Esophagus squamous epithelium (tissue), 5 donors: ENCODE results near the gene STAT5B. TPM values are rescaled to one million over a fixed set of nuclear protein-coding genes. Genes with fewer than 3 reads are reported as not detected.

Experiments
- DNase-seq: peaks from one replicate; lab custom pipeline; 2025; lab: John Stamatoyannopoulos, UW
- H3K27ac ChIP-seq, 4 donors: fragments of 200-600 bp; sonication (generic); one replicate each; pipeline ENCODE4 v1.5.1; 2016 to 2019; ENCODE audit warnings: mild to moderate bottlenecking in 1 of 4
- H3K27me3 ChIP-seq, 4 donors: fragments of 200-600 bp; sonication (generic); 1 replicate in 3 of 4; 2 replicates in 1 of 4; pipeline versions ENCODE4 v1.5.1 to v1.6.0; 2017 to 2021; ENCODE audit warnings: antibody characterized with exemption in 1 of 4
- H3K36me3 ChIP-seq, 3 donors: fragments of 200-600 bp; sonication (generic); one replicate each; pipeline ENCODE4 v1.5.1; 2016 to 2019
- H3K4me1 ChIP-seq, 3 donors: fragments of 200-600 bp; sonication (generic); one replicate each; pipeline ENCODE4 v1.5.1; 2017 to 2019
- H3K4me3 ChIP-seq, 4 donors: fragments of 200-600 bp; sonication (generic); 1 replicate in 3 of 4; 2 replicates in 1 of 4; pipeline ENCODE4 v1.5.1; 2016 to 2019; ENCODE audit warnings: mild to moderate bottlenecking in 2 of 4, moderate library complexity in 1 of 4
- H3K9me3 ChIP-seq, 3 donors: fragments of 200-600 bp; sonication (generic); one replicate each; pipeline ENCODE4 v1.5.1; 2016 to 2019
- POLR2A ChIP-seq, 4 donors: fragments of 450-650 bp; IDR thresholded peaks; one replicate each; pipeline ENCODE4 v1.6.1; 2017; ENCODE audit warnings: antibody characterized with exemption in 4 of 4, mild to moderate bottlenecking in 4 of 4, moderate library complexity in 3 of 4
- WGBS, 2 donors: methylation state at CpG; one replicate each; pipeline ENCODE4 v1.1.5; 2018; 5-methylcytosine and 5-hydroxymethylcytosine counted together
- intact Hi-C: fragments of 100-400 bp; cut with DNase I; formaldehyde crosslinking; loops from one replicate; pipeline ENCODE4 v1.15.0; 2022
- total RNA-seq, 4 donors: library from RNA; depleted of rRNA; stranded (reverse); fragments of >200 nt; gene quantifications; one replicate each; pipeline ENCODE4 v1.1.0, GENCODE V29; 2016
- TF ChIP-seq, protein P1 (sequence below), 6 experiments: fragments of 450-650 bp in 4 of 6; fragments of 200-600 bp in 2 of 6; sonication (generic) in 2 of 6; IDR thresholded peaks; one replicate each; pipeline ENCODE4 v1.5.1; 2016 to 2019; ENCODE audit warnings: antibody characterized with exemption in 6 of 6, mild to moderate bottlenecking in 4 of 6, moderate library complexity in 4 of 6
- donor health status: DM: yes; HTN: yes; CAD: no.

STAT5B gene
- total RNA-seq, 4 donors from 2014 or later, result 17.9 to 57.6 (median 19.5) TPM

DNA sequence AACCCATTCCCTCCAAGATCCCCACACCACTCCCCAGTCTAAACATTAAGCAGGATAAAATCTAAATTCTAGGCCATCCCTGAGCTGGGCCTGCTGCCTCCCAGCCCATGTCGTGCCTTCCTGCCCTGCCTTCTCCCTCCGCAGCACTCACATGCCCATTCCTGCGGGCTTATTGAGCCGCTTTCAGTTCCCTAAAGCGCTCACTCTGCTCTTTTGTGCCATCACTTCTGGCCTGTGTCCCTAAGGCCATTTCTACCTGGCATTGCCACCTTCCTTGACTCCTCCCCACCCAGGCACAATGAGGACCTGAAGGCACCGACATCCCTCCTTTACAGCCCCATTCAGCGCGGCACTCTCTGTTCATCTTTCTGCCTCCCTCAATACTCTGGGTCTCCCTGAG lies 108.4 kb downstream of the STAT5B start:
- TF ChIP-seq, protein P1, sequence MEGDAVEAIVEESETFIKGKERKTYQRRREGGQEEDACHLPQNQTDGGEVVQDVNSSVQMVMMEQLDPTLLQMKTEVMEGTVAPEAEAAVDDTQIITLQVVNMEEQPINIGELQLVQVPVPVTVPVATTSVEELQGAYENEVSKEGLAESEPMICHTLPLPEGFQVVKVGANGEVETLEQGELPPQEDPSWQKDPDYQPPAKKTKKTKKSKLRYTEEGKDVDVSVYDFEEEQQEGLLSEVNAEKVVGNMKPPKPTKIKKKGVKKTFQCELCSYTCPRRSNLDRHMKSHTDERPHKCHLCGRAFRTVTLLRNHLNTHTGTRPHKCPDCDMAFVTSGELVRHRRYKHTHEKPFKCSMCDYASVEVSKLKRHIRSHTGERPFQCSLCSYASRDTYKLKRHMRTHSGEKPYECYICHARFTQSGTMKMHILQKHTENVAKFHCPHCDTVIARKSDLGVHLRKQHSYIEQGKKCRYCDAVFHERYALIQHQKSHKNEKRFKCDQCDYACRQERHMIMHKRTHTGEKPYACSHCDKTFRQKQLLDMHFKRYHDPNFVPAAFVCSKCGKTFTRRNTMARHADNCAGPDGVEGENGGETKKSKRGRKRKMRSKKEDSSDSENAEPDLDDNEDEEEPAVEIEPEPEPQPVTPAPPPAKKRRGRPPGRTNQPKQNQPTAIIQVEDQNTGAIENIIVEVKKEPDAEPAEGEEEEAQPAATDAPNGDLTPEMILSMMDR (IDR thresholded peaks at IDR 0.05), result no peak
- TF ChIP-seq POLR2A (IDR thresholded peaks at IDR 0.05), result no peak
- intact Hi-C loops, result no loop called here
- peaks cover 0 to 10% (median 0%) of the 10 kb centered on the region in 3 donors for H3K4me1 ChIP-seq
- H3K4me3 ChIP-seq, result no peak overlapping the region
- H3K27ac ChIP-seq, result no peak overlapping the region
- no peaks in the 10 kb centered on the region for H3K27me3 ChIP-seq
- no peak for DNase-seq
- WGBS, 2 donors, result 85 to 90% methylated on average over 7 to 8 of the region's 8 CpGs
- H3K36me3 ChIP-seq, result no peaks in the 10 kb centered on the region
- H3K9me3 ChIP-seq, result no peaks in the 10 kb centered on the region

- H3K36me3 ChIP-seq, result no peaks in the 10 kb centered on the region
- no peak overlapping the region for H3K27ac ChIP-seq
- DNase-seq, result no peak
- H3K27me3 ChIP-seq, result no peaks in the 10 kb centered on the region
- 83 to 92% methylated on average over 8 to 14 of the region's 19 CpGs for WGBS, 2 donors
- TF ChIP-seq, protein P1 (IDR thresholded peaks at IDR 0.05), result no peak
- no peak for TF ChIP-seq POLR2A (IDR thresholded peaks at IDR 0.05)
- no peak overlapping the region for H3K4me3 ChIP-seq
- H3K4me1 ChIP-seq, result no peaks in the 10 kb centered on the region
- no peaks in the 10 kb centered on the region for H3K9me3 ChIP-seq
- intact Hi-C loops, result no loop called here
Measured at GRCh38 chr17:42166196-42166763, 109.9 kb downstream of the STAT5B start.

DNA sequence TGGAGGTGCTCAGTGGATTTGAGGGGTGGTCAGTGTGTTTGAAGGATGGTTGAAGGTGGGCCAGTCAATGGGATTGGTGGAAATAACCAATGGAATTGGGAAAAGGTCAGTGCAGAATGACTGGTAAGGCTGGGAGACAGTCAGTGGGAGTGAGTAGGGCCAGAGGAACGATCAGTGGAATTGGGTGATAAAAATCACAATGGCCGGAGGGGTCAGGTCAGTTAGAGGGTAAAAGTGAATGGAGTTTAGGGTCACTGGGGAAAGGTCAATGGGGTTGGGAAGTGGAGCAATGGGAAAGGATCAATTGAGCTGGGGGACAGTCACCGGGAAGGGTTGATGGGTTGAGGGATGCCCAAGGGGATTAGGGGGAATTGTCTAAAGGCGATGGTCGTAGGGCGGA lies 110.4 kb downstream of the STAT5B start:
- Histone ChIP-seq H3K4me1 (no peaks in the 10 kb centered on the region), H3K27ac (no peak overlapping the region), H3K9me3 (no peaks in the 10 kb centered on the region), H3K27me3 (no peaks in the 10 kb centered on the region), H3K36me3 (no peaks in the 10 kb centered on the region), H3K4me3 (no peak overlapping the region)
- TF ChIP-seq, protein P1 (IDR thresholded peaks at IDR 0.05), result no peak
- no peak for DNase-seq
- WGBS, 2 donors, result 88 to 94% methylated on average over 6 of the region's 6 CpGs
- intact Hi-C loops, result no loop called here

GRCh38 chr17:42163696-42164407 lies 112.3 kb downstream of the STAT5B start:
- no peaks in the 10 kb centered on the region for H3K36me3 ChIP-seq
- TF ChIP-seq, protein P1 (IDR thresholded peaks at IDR 0.05), result no peak
- TF ChIP-seq POLR2A (IDR thresholded peaks at IDR 0.05), result no peak
- 38 to 61% methylated on average over 7 to 15 of the region's 22 CpGs for WGBS, 2 donors
- no peak overlapping the region for H3K27ac ChIP-seq
- no peaks in the 10 kb centered on the region for H3K4me1 ChIP-seq
- no peaks in the 10 kb centered on the region for H3K9me3 ChIP-seq
- DNase-seq, result no peak
- no peaks in the 10 kb centered on the region for H3K27me3 ChIP-seq
- intact Hi-C loops, result no loop called here
- H3K4me3 ChIP-seq, result no peak overlapping the region

DNA sequence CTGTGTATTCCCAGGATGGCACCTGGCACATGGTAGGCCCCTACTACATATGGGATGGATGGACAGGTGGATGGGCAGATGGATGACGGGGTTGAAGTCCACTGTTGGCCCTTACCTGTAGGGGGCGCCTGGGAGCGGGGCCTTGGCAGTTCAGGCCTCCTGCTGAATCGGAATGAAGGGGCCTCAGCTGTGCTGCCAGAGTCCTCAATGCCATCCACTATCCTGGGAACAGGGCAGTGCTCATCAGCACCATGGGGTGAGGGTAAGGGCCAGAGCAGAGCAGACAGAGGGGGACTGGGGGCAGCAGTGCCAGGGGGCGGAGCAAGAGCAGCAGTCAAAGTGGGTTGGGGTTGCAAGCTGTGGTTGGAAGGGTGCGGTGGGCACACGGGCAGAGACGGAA lies 113.1 kb downstream of the STAT5B start:
- Histone ChIP-seq H3K27me3 (no peaks in the 10 kb centered on the region), H3K9me3 (no peaks in the 10 kb centered on the region), H3K27ac (no peak overlapping the region), H3K4me1 (no peaks in the 10 kb centered on the region), H3K4me3 (no peak overlapping the region), H3K36me3 (no peaks in the 10 kb centered on the region)
- WGBS, 2 donors, result 53 to 66% methylated on average over 3 to 4 of the region's 8 CpGs
- DNase-seq, result no peak
- intact Hi-C loops, result no loop called here
- no peak for TF ChIP-seq POLR2A (IDR thresholded peaks at IDR 0.05)
- TF ChIP-seq, protein P1 (IDR thresholded peaks at IDR 0.05), result peak in 4 of 6 experiments; percentile 13 to 44 (median 15)
